NK-92 (cell line): ENCODE results near the gene NHSL2.

Source experiments
- DNase-seq: peaks from one replicate; lab custom pipeline; 2025; ENCODE audit not compliant: unreplicated experiment; lab: John Stamatoyannopoulos, UW

The NHSL2 gene

GRCh38 chrX:72127332-72127731 lies 216.7 kb downstream of the NHSL2 start:
- no peak for DNase-seq

- no peak for DNase-seq
These were observed 217.7 kb downstream of the NHSL2 start for GRCh38 chrX:72128183-72128834.

GRCh38 chrX:72128881-72129280 lies 218.2 kb downstream of the NHSL2 start:
- no peak for DNase-seq

- DNase-seq, result no peak
These were observed 219.0 kb downstream of the NHSL2 start for GRCh38 chrX:72129661-72130060.

- DNase-seq, result no peak
These were observed 219.6 kb downstream of the NHSL2 start for GRCh38 chrX:72130156-72130761.

- DNase-seq, result no peak
These were observed 220.2 kb downstream of the NHSL2 start for GRCh38 chrX:72130762-72131250.

GRCh38 chrX:72131317-72132294 lies 221.0 kb downstream of the NHSL2 start, which contains the start of gene RTL5:
Gene RTL5, minus strand, starts transcription at chrX:72131915.
- no peak for DNase-seq

DNA sequence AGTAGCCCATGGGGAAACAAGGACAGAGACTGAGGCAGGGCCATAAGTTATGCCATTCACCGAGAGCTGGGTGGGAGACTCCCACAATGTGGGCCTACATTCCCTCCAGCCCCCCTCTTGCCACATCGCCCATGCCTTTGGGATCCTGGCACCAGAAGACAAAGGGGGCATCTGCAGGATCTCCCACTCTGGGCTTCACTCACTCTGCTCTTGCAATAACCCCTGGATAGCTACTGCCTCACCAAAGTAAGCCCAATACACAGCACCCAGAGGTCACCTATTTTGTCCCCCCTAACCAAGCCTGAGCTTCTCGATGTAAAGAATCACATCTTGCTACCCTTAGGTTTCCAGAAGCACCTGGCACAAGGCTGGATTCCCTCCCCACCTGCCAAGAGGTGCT lies 221.8 kb downstream of the NHSL2 start:
- no peak for DNase-seq

DNA sequence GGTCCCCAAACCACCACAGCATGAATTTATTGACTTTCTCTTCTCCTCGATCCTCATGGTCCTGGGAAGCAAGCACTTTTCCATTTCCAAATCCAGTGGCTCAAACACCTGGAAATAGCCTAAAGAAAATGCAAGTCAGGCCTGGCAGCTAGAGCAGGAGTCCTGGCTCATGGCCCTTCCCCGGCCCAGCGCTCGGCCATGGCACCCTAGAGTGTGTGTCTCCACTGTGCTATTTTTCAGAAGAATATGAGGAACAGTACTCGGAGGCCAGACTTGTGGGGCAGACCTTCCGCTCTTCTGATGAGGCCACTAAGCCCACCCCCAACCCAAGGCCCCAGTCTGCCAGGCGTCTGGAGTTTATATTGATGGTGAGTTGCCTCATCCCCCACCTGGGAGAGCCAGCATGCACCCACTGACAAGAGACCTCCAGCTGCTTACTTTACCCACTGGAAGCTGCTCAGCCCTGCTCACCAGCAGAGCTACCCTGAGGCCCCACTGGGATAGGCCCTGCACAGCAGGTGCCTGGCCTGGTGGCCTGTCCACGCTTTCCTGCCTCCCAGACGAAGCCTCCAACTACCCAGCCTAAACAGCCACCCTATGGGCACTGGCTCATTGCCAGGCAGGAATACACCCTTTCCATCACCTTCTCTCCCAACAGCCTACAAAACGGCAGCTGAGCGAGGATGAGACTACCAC lies 223.4 kb downstream of the NHSL2 start:
- no peak for DNase-seq

DNA sequence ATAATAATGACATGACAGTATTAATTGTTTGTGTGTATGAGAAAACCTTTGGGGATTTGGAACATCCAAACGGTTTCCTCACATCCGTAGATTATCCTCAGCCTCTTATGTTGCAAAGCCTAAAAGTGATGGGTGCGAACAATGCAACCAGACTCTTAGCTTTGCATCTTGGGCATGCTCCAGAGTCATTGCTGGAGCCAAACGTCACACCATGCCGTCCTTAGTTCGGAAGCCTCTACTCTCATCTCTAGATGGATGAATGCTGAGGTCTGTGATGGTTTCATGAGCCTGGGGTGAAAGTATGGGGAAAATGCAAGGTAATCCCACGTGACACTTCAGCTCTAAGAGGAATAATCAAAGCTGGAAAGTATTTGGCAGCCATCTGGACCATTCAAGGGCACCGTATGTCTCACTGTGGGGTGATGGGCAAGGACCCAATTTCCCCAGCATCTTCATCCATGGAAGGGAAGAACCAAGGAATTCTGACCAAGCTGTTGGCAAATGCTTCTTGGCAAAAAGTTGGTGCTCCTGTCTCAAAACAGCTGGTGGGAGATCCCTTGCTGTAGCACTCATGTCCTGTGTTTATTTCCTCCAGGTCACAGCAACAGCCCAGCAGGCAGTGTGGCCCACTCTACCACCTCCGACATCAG lies 227.3 kb downstream of the NHSL2 start:
- DNase-seq, result no peak

DNA sequence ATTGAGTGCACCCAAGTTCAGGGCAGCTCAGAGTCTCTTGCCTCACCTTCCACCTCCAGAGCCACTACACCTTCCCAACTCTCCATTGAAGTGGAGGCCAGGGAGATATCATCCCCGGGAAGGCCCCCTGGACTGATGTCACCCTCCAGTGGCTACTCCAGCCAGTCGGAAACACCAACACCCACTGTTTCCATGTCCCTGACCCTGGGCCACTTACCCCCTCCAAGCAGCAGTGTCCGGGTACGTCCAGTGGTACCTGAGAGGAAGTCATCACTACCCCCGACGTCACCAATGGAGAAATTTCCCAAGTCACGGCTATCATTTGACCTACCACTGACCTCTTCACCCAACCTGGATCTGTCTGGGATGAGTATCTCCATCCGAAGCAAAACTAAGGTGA lies 228.9 kb downstream of the NHSL2 start:
- no peak for DNase-seq

DNA sequence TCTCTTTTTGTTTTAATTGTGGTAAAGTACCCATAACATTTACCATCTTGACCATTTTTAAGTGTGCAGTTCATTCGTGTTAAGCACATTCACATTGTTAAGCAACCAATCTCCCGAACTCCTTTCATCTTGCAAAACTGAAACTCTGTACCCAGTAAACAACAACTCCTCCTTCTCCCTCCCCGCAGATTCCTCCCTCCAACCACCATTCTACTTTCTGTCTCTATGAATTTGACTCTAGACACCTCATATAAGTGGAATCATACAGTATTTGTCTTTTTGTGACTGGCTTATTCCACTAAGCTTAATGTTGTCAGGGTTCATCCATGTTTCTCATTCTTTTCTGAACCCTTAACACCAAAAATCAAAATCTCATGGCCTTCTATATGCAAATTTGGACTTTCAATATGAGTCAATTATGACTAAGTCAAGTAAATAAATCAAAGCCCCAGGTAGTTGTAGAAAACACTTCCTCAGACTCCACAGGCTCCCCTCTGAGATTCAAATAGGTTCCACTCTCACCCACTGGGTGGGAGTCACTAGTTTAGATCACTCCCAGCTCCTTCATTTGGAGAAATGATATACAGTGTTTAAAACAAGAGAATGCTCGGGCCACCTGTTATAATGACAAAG lies 230.8 kb downstream of the NHSL2 start:
- no peak for DNase-seq

DNA sequence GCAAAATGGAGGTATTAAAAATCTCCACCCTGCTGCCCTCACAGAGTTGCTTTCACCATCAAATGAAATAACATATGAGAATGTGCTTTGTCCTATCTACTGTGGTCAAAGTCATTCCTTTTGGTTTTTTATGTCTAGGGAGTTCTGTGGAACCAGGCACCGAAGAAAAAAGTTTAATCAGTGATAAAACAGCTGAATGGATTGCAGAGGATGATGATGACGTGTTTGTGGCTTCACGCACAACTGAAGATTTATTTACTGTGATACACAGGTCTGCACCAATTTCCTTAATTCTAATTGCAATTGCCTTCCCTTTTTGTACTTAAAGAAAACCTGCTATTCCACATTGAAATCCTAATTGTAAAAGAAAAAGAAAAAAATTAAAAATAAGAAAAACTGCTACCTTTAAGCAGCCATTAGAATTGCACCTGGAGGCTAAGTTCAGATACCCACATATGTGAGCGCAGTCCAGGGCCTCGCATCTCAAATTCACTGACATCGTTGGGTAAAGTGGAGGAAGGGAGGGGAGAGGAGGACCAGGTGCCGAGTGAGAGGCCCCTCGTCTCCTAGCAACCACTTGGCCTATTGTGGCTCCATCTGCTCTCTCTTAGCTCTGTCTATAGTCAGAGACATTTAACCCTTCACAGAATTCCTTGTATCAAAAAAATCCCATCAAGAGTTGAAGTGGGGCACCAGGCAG lies 231.6 kb downstream of the NHSL2 start:
- DNase-seq, result no peak

- DNase-seq, result no peak
These were observed 232.4 kb downstream of the NHSL2 start for GRCh38 chrX:72142794-72143608.

GRCh38 chrX:72143609-72143907 lies 232.9 kb downstream of the NHSL2 start:
- no peak for DNase-seq

DNA sequence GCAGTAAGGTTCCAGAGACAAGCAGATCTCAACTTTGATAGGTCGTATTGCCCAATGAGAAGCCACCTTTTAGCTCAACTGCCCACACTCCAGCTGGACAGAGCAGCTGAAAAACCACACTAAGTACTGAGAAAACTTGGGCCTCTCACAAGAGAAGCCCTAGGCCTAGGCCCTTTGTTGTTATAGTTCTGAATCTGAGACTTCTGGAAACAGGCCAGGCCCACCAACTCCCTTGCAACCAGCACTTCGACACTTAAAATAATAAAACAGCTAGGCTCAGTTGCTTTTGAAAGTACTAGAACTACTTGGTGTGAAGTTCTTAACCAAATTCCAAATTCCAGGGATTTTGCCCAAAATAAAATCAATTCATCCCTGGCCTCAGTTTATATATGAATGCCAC lies 234.5 kb downstream of the NHSL2 start:
- DNase-seq, result no peak

DNA sequence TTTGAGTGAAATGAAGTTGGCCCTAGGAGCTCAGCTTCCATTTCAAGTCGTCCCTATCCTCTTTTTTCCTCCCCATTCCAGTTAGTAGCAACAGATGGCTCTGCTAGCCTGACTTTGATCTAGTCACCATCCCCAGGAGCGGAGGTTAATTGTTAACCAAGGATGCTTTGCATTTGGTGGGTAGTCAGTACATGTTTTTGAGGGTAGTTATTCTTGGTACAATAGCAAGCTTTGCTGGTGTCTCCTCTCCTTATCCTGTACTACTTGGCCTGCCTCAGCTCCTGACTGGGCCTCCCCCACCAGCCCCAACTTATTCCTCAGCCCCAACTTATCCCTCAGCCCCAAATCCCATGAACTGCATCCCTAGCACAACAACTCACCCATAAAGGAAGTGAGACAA lies 235.9 kb downstream of the NHSL2 start:
- no peak for DNase-seq

DNA sequence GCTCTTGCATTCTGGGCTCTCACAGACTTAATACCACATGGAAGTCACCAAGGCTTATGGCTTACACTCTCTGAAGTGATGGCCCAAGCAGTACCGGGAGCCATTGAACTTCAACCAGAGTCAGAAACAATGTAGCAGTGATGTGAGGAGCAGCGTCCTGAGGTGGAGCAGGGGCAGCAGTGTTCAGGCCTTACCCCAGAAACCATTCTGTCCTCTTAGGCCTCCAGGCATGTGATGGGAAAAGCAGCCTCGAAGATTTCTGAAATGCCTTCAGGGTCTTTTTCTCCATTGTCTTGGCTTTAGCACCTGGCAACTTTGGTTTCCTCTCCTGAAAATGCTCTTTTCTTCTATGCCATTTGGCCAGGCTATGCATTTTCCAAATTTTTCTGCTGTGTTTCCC lies 248.1 kb downstream of the NHSL2 start:
- no peak for DNase-seq

GRCh38 chrX:72159769-72160168 lies 249.1 kb downstream of the NHSL2 start:
- no peak for DNase-seq
